Coronary artery (tissue), 2 donors: ENCODE measurements around the gene ACOT13.
"Not testable (repeated sequence)": the region's sequence is repeated elsewhere in the genome, so short reads cannot be mapped to it uniquely, and the experiment has no call there.

Experiments
- DNase-seq: peaks from one replicate; pipeline ENCODE4 v3.0.0-alpha.2; 2017; ENCODE audit warnings: low spot score
- H3K27ac ChIP-seq, 2 donors: fragments of 200-600 bp; sonication (generic); one replicate each; pipeline ENCODE4 v1.5.1; 2016 to 2019
- H3K4me3 ChIP-seq: fragments of 200-600 bp; sonication (generic); 2 replicates; pipeline ENCODE4 v1.5.1; 2016; ENCODE audit warnings: mild to moderate bottlenecking, moderate library complexity
- CTCF ChIP-seq: fragments of 200-600 bp; sonication (generic); IDR thresholded peaks from one replicate; pipeline ENCODE4 v1.5.1; 2019; ENCODE audit warnings: antibody characterized with exemption

Gene ACOT13

DNA sequence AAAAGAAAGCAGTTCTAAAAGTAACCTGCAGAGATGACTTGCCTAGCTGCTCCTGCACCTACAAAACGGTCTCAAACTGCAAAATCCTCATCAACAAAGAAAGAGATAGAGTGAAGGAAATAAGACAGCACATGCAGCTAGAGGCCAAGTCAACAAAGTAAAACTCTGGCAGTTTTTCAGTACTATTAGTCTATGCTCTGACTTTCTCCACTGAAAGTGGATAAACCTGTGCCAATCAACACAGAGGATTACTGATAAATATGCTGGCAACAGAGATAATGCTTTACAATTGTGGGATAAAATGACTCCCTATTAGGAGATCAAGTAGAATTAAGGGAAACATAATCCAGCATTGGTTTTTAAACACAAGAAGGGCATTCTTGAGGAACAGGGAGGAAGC, 34.3 kb upstream of the ACOT13 start:
- H3K4me3 ChIP-seq: no peak overlapping the region
- no peak for DNase-seq

GRCh38 chr6:24636681-24637080, 30.2 kb upstream of the ACOT13 start:
- Histone ChIP-seq H3K4me3 (no peak overlapping the region), H3K27ac (no peak overlapping the region)
- no peak for DNase-seq
- TF ChIP-seq CTCF: no peak

More for the DNA sequence above, 34.3 kb upstream of the ACOT13 start:
- TF ChIP-seq CTCF: no peak
- no peak overlapping the region for H3K27ac ChIP-seq

DNA sequence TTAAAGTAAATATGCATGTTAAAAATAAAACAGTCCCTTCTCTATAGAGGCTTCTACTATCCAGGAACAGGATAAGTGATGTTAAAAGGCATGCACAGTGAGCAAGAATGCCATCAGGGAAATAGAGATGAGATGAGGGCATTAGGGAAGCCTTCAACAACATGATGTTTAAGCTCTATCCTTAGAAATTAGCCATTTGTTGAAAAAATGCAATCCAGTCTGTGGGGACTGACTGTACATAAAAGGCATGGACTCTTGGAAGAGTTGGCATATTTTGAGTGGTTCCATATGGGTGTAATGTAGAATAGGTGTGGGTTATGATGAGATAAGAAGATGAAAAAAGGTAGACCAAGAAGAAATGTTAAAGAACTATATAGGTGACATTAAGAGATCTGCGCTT, 26.7 kb upstream of the ACOT13 start:
- Histone ChIP-seq H3K27ac (no peak overlapping the region), H3K4me3 (no peak overlapping the region)
- no peak for DNase-seq
- no peak for TF ChIP-seq CTCF

GRCh38 chr6:24640631-24641030, 26.2 kb upstream of the ACOT13 start:
- not testable (repeated sequence) for DNase-seq, H3K4me3 ChIP-seq

GRCh38 chr6:24642061-24642460, 24.8 kb upstream of the ACOT13 start:
- TF ChIP-seq CTCF: no peak
- DNase-seq: no peak
- H3K4me3 ChIP-seq: no peak overlapping the region
- no peak overlapping the region for H3K27ac ChIP-seq

More at GRCh38 chr6:24640631-24641030, 26.2 kb upstream of the ACOT13 start:
- not testable (repeated sequence) for H3K27ac ChIP-seq

DNA sequence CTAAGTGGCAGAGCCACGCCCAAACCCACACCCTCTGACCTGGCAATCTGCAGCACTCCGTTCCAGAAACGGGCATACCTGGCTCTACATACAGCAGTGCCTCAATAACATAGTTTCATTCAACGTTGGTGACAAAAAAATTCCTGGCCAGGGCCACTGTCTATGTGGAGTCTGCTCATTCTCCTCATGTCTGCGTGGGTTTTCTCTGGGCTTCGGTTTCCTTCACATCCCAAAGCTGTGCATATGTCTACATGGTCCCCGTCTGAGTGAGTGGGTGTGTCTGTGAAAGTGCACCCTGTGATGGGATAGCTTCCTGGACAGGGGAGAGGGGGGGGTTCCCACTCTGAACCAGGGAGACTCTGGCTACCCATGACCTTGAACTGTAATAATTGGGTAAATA, 23.0 kb upstream of the ACOT13 start:
- TF ChIP-seq CTCF: no peak
- DNase-seq: no peak
- no peak overlapping the region for H3K4me3 ChIP-seq
- no peak overlapping the region for H3K27ac ChIP-seq

DNA sequence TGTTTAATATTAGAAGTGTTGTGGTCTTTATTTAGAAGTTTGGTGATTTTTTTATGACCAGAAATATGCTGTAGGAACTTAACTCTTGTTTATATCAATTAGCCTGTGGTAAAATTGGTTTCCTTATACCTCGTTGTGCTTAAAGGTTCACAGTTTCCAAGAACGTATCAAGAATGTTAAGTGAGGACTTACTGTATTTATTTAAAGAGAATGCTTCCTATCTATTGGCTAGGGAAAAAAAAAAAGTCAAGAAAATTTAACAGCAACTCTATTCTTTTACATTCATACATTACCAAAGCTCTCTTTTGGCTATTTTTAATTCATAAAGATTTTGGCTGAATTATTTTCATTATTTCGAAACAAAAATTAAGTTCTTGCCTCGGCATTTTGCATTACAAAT, 22.5 kb upstream of the ACOT13 start:
- Histone ChIP-seq H3K4me3 (no peak overlapping the region), H3K27ac (no peak overlapping the region)
- DNase-seq: no peak
- TF ChIP-seq CTCF: no peak

DNA sequence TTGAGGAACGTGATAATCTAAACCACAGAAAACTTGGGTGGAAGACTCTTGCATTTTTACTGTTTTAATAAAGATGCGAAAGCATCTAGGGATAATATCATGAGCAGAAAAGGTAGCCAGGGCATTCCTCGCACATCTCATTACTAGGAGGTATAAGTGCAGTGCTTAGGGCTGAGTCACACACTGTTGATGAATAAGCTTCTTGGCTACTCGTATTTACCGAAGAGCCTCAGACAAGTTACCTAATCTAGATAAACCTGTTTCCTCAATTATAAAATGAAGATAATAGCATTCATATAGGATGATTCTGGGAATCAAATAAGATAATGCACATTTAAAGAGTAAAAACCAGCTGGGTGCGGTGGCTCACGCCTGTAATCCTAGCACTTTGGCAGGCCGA, 20.1 kb upstream of the ACOT13 start:
- no peak overlapping the region for H3K27ac ChIP-seq

More for the DNA sequence above, 20.1 kb upstream of the ACOT13 start:
- TF ChIP-seq CTCF: no peak
- DNase-seq: no peak
- H3K4me3 ChIP-seq: no peak overlapping the region
